ENCODE measurements around the gene CDH11. TPM values are rescaled to one million over a fixed set of nuclear protein-coding genes. Genes with fewer than 3 reads are reported as not detected.

The CDH11 gene
- total RNA-seq, 4 donors from 2014 or later = 12.4 to 60.8 (median 37.3) TPM

DNA sequence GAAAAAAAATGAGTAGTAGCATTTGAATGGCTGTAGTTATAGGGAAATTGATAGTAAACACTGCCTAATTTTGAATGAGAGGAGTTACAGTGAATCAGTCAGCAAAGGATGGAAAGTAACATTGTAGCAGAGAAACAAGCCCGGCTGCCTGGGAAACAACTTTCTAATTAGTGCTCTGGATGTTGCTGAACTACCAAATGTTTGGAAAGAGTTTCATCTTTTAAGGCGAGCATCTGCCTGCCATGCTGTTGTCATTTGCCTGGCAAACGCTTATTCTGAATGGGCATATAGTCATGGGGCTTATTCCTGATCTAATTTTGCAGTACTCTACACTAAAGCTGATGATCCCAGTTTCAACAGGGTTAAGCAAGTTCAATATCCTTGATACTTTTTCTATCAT lies 138.6 kb downstream of the CDH11 start:
- TF ChIP-seq, protein P1, sequence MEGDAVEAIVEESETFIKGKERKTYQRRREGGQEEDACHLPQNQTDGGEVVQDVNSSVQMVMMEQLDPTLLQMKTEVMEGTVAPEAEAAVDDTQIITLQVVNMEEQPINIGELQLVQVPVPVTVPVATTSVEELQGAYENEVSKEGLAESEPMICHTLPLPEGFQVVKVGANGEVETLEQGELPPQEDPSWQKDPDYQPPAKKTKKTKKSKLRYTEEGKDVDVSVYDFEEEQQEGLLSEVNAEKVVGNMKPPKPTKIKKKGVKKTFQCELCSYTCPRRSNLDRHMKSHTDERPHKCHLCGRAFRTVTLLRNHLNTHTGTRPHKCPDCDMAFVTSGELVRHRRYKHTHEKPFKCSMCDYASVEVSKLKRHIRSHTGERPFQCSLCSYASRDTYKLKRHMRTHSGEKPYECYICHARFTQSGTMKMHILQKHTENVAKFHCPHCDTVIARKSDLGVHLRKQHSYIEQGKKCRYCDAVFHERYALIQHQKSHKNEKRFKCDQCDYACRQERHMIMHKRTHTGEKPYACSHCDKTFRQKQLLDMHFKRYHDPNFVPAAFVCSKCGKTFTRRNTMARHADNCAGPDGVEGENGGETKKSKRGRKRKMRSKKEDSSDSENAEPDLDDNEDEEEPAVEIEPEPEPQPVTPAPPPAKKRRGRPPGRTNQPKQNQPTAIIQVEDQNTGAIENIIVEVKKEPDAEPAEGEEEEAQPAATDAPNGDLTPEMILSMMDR (IDR thresholded peaks at IDR 0.05; ENCODE audit: low read depth) = no peak

DNA sequence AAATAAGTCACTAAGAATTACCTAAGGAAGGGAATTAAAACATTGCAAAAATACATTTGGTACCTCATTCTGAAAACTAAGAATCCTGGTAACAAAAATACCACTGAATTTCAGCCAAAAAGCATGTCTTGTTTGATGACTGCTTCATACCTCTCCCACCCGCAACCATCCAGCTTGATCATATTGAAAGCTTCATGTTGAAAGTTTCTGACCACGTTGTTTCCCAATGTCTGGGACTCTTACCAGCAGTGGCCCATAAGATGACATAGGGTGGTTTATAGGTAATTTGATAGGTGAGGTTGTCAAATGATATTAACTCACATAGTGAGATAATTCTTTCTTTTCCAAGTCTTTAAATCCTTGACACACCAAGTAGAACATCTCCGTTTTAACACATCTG lies 139.3 kb downstream of the CDH11 start:
- TF ChIP-seq, protein P1 (IDR thresholded peaks at IDR 0.05; ENCODE audit: low read depth) = no peak

- TF ChIP-seq, protein P1 (IDR thresholded peaks at IDR 0.05; ENCODE audit: low read depth) = no peak
Observed at GRCh38 chr16:64981568-64982281, 140.1 kb downstream of the CDH11 start.

GRCh38 chr16:64977206-64977920 lies 144.5 kb downstream of the CDH11 start:
- TF ChIP-seq, protein P1 (IDR thresholded peaks at IDR 0.05; ENCODE audit: low read depth) = no peak

- TF ChIP-seq, protein P1 (IDR thresholded peaks at IDR 0.05; ENCODE audit: low read depth) = no peak
Observed at GRCh38 chr16:64975821-64976220, 146.0 kb downstream of the CDH11 start.

DNA sequence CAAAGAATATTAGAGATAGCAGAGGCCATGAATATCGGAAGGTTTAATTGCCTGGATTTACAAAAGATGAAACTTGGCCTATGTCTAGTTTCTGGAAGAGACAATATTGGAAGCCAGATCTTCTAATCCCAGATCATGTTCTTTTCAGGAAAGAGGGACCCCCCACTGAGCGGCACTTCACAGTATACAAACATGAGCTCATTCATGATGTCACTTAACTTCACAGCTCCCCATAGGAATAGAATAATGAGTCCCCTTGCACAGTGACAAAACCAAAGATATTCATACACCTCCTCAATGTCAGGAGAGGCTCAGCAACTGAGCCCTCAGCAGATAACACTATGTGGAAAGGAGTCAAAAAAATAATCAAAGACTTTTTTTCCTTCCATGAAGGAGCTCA lies 147.5 kb downstream of the CDH11 start:
- TF ChIP-seq, protein P1 (IDR thresholded peaks at IDR 0.05; ENCODE audit: low read depth) = no peak

- TF ChIP-seq, protein P1 (IDR thresholded peaks at IDR 0.05; ENCODE audit: low read depth) = no peak
Observed at GRCh38 chr16:64973171-64973570, 148.7 kb downstream of the CDH11 start.
